Esophagus squamous epithelium (tissue), 4 donors: ENCODE measurements around the gene MNAT1.

ENCODE experiments used
- CTCF ChIP-seq, 6 experiments: fragments of 450-650 bp in 4 of 6; fragments of 200-600 bp in 2 of 6; sonication (generic) in 2 of 6; IDR thresholded peaks; one replicate each; pipeline ENCODE4 v1.5.1; 2016 to 2019; ENCODE audit warnings: antibody characterized with exemption in 6 of 6, mild to moderate bottlenecking in 4 of 6, moderate library complexity in 4 of 6
- POLR2A ChIP-seq, 4 donors: fragments of 450-650 bp; IDR thresholded peaks; one replicate each; pipeline ENCODE4 v1.6.1; 2017; ENCODE audit warnings: antibody characterized with exemption in 4 of 4, mild to moderate bottlenecking in 4 of 4, moderate library complexity in 3 of 4

- TF ChIP-seq POLR2A (IDR thresholded peaks at IDR 0.05): no peak
- no peak for TF ChIP-seq CTCF (IDR thresholded peaks at IDR 0.05)
These were observed 243.3 kb downstream of the MNAT1 start for GRCh38 chr14:60977847-60978246.
